NT2/D1 (cell line): ENCODE results near the gene RYR3.

Experiments used
- DNase-seq: peaks from one replicate; pipeline ENCODE4 v3.0.0-alpha.2; 2011; ENCODE audit warnings: low read depth, low spot score
- H3K27me3 ChIP-seq: 2 replicates; pipeline ENCODE4 v1.6.0; 2011; ENCODE audit warnings: mild to moderate bottlenecking; ENCODE audit not compliant: insufficient read length, insufficient read depth
- H3K36me3 ChIP-seq: 2 replicates; pipeline ENCODE4 v1.6.1; 2011; ENCODE audit warnings: mild to moderate bottlenecking, low read length, mixed read lengths; ENCODE audit not compliant: insufficient read depth, insufficient read length
- H3K4me1 ChIP-seq: 2 replicates; pipeline ENCODE4 v1.5.1; 2011; ENCODE audit not compliant: insufficient read depth, insufficient read length
- H3K4me3 ChIP-seq: 2 replicates; pipeline ENCODE4 v1.5.1; 2011; ENCODE audit warnings: low read depth; ENCODE audit not compliant: insufficient read length
- H3K9ac ChIP-seq: 2 replicates; pipeline ENCODE4 v1.6.0; 2011; ENCODE audit warnings: low read depth; ENCODE audit not compliant: insufficient read length
- H3K9me3 ChIP-seq: 2 replicates; pipeline ENCODE4 v1.5.1; 2011; ENCODE audit warnings: mild to moderate bottlenecking, low read length; ENCODE audit not compliant: insufficient read depth
- SUZ12 ChIP-seq: IDR thresholded peaks from 2 replicates; pipeline ENCODE4 v1.6.1; 2011; ENCODE audit not compliant: insufficient read length, insufficient read depth; ENCODE audit errors: extremely low read depth
- YY1 ChIP-seq: IDR thresholded peaks from 2 replicates; pipeline ENCODE4 v1.6.1; 2011; ENCODE audit not compliant: insufficient read length, insufficient read depth
- ZNF274 ChIP-seq: IDR thresholded peaks from 2 replicates; pipeline ENCODE4 v1.6.1; 2011; ENCODE audit warnings: mild to moderate bottlenecking, low read depth, low read length

RYR3 gene

GRCh38 chr15:33448961-33449606 is 138.3 kb downstream of the RYR3 start:
- TF ChIP-seq ZNF274 (no peak), SUZ12 (no peak), YY1 (no peak)
- no peaks in the 10 kb centered on the region for H3K36me3 ChIP-seq
- H3K27me3 ChIP-seq = no peaks in the 10 kb centered on the region
- no peak overlapping the region for H3K9ac ChIP-seq
- no peak for DNase-seq
- no peak overlapping the region for H3K4me3 ChIP-seq
- H3K9me3 ChIP-seq = no peaks in the 10 kb centered on the region
- no peaks in the 10 kb centered on the region for H3K4me1 ChIP-seq

- Histone ChIP-seq H3K4me3 (no peak overlapping the region), H3K4me1 (no peaks in the 10 kb centered on the region), H3K9me3 (no peaks in the 10 kb centered on the region), H3K27me3 (no peaks in the 10 kb centered on the region), H3K36me3 (no peaks in the 10 kb centered on the region), H3K9ac (no peak overlapping the region)
- TF ChIP-seq SUZ12 (no peak), YY1 (no peak), ZNF274 (no peak)
- DNase-seq = no peak
These were observed 139.0 kb downstream of the RYR3 start for GRCh38 chr15:33449810-33450209.

- Histone ChIP-seq H3K4me1 (peaks cover 2% of the 10 kb centered on the region), H3K9me3 (no peaks in the 10 kb centered on the region), H3K4me3 (no peak overlapping the region), H3K36me3 (no peaks in the 10 kb centered on the region), H3K9ac (no peak overlapping the region), H3K27me3 (no peaks in the 10 kb centered on the region)
- TF ChIP-seq ZNF274 = no peak
- no peak for TF ChIP-seq SUZ12
- TF ChIP-seq YY1 = no peak
- no peak for DNase-seq
These were observed 140.6 kb downstream of the RYR3 start for GRCh38 chr15:33451385-33451784.

GRCh38 chr15:33453761-33454160 is 143.0 kb downstream of the RYR3 start:
- DNase-seq = no peak
- H3K27me3 ChIP-seq = no peaks in the 10 kb centered on the region
- no peak overlapping the region for H3K9ac ChIP-seq
- no peaks in the 10 kb centered on the region for H3K36me3 ChIP-seq
- peaks cover 2% of the 10 kb centered on the region for H3K4me1 ChIP-seq
- H3K4me3 ChIP-seq = no peak overlapping the region
- no peaks in the 10 kb centered on the region for H3K9me3 ChIP-seq
- no peak for TF ChIP-seq SUZ12
- no peak for TF ChIP-seq YY1
- no peak for TF ChIP-seq ZNF274

GRCh38 chr15:33454346-33454745 is 143.6 kb downstream of the RYR3 start:
- TF ChIP-seq YY1 = no peak
- no peak for TF ChIP-seq ZNF274
- no peak for TF ChIP-seq SUZ12
- Histone ChIP-seq H3K4me1 (peaks cover 2% of the 10 kb centered on the region), H3K9me3 (no peaks in the 10 kb centered on the region), H3K4me3 (no peak overlapping the region), H3K9ac (no peak overlapping the region), H3K27me3 (no peaks in the 10 kb centered on the region), H3K36me3 (no peaks in the 10 kb centered on the region)
- no peak for DNase-seq

GRCh38 chr15:33454996-33455395 is 144.2 kb downstream of the RYR3 start:
- no peaks in the 10 kb centered on the region for H3K27me3 ChIP-seq
- no peak for DNase-seq
- H3K36me3 ChIP-seq = no peaks in the 10 kb centered on the region
- TF ChIP-seq YY1 (no peak), SUZ12 (no peak), ZNF274 (no peak)
- no peak overlapping the region for H3K9ac ChIP-seq
- no peaks in the 10 kb centered on the region for H3K9me3 ChIP-seq
- no peak overlapping the region for H3K4me3 ChIP-seq
- peaks cover 2% of the 10 kb centered on the region for H3K4me1 ChIP-seq

- Histone ChIP-seq H3K9ac (no peak overlapping the region), H3K4me1 (peaks cover 2% of the 10 kb centered on the region), H3K27me3 (no peaks in the 10 kb centered on the region), H3K4me3 (no peak overlapping the region), H3K36me3 (no peaks in the 10 kb centered on the region), H3K9me3 (no peaks in the 10 kb centered on the region)
- DNase-seq = no peak
- TF ChIP-seq SUZ12 (no peak), ZNF274 (no peak), YY1 (no peak)
These were observed 147.7 kb downstream of the RYR3 start for GRCh38 chr15:33458421-33458820.
